ENCODE measurements around the gene AGER.

DNA sequence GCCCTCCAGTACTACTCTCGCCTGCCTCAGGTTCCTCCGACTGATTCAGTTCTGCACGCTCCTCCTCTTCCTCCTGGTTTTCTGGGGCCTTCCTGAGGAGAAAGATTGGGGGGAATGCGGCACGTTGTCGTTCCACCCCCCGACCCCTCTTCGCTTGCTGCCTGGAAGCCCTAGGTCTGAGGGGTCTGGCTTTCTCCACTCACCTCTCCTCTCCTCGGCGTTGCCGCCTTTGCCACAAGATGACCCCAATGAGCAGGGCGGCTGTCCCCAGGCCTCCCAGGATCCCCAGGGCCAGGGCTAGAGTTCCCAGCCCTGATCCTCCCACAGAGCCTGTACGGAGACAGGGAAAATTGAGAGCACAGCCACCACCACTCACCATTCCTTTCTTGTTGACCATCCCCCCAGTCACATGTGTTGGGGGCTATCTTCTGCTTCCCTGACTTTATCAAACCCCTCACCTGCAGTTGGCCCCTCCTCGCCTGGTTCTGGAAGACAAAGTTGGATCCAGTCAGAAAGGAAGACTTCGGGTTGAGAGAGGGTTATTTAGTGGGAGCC, 2.8 kb downstream of the AGER start:
- TF ChIP-seq, protein P1, sequence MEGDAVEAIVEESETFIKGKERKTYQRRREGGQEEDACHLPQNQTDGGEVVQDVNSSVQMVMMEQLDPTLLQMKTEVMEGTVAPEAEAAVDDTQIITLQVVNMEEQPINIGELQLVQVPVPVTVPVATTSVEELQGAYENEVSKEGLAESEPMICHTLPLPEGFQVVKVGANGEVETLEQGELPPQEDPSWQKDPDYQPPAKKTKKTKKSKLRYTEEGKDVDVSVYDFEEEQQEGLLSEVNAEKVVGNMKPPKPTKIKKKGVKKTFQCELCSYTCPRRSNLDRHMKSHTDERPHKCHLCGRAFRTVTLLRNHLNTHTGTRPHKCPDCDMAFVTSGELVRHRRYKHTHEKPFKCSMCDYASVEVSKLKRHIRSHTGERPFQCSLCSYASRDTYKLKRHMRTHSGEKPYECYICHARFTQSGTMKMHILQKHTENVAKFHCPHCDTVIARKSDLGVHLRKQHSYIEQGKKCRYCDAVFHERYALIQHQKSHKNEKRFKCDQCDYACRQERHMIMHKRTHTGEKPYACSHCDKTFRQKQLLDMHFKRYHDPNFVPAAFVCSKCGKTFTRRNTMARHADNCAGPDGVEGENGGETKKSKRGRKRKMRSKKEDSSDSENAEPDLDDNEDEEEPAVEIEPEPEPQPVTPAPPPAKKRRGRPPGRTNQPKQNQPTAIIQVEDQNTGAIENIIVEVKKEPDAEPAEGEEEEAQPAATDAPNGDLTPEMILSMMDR (IDR thresholded peaks at IDR 0.05; ENCODE audit: poor library complexity): no peak
- TF ChIP-seq EZH2 (IDR thresholded peaks at IDR 0.05; ENCODE audit: borderline replicate concordance): no peak
